Suprapubic skin (tissue), 4 donors: Measurements from ENCODE around the gene PPP2R5C.
"Not testable (repeated sequence)": the region's sequence is repeated elsewhere in the genome, so short reads cannot be mapped to it uniquely, and the experiment has no call there.

Source experiments
- EP300 ChIP-seq: sonication (generic); formaldehyde crosslinking; IDR thresholded peaks from one replicate; pipeline ENCODE4 v1.6.1; 2017; ENCODE audit warnings: antibody characterized with exemption
- POLR2A ChIP-seq, 2 donors: fragments of 450-650 bp; IDR thresholded peaks; one replicate each; pipeline ENCODE4 v1.6.1; 2017; ENCODE audit warnings: antibody characterized with exemption in 2 of 2, mild to moderate bottlenecking in 2 of 2, moderate library complexity in 2 of 2
- POLR2AphosphoS5 ChIP-seq, 3 donors: sonication (generic); formaldehyde crosslinking; IDR thresholded peaks; one replicate each; pipeline ENCODE4 v1.6.1; 2017; ENCODE audit warnings: antibody characterized with exemption in 3 of 3
- TF ChIP-seq, protein P1 (sequence below), 2 donors: fragments of 200-600 bp in 1 of 2; fragments of 450-650 bp in 1 of 2; sonication (generic) in 1 of 2; IDR thresholded peaks; one replicate each; pipeline ENCODE4 v1.5.1; 2016 to 2019; ENCODE audit warnings: antibody characterized with exemption in 2 of 2, mild to moderate bottlenecking in 1 of 2, moderate library complexity in 1 of 2

DNA sequence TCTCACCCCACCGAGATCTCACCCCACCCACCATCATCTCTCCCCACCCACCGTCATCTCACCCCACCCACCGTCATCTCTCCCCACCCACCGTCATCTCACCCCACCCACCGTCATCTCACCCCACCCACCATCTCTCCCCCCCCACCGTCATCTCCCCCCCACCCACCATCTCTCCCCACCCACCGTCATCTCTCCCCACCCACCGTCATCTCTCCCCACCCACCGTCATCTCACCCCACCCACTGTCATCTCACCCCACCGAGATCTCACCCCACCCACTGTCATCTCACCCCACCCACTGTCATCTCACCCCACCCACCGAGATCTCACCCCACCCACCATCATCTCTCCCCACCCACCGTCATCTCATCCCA, 49.7 kb upstream of the PPP2R5C start:
- TF ChIP-seq, protein P1, sequence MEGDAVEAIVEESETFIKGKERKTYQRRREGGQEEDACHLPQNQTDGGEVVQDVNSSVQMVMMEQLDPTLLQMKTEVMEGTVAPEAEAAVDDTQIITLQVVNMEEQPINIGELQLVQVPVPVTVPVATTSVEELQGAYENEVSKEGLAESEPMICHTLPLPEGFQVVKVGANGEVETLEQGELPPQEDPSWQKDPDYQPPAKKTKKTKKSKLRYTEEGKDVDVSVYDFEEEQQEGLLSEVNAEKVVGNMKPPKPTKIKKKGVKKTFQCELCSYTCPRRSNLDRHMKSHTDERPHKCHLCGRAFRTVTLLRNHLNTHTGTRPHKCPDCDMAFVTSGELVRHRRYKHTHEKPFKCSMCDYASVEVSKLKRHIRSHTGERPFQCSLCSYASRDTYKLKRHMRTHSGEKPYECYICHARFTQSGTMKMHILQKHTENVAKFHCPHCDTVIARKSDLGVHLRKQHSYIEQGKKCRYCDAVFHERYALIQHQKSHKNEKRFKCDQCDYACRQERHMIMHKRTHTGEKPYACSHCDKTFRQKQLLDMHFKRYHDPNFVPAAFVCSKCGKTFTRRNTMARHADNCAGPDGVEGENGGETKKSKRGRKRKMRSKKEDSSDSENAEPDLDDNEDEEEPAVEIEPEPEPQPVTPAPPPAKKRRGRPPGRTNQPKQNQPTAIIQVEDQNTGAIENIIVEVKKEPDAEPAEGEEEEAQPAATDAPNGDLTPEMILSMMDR (IDR thresholded peaks at IDR 0.05): not testable (repeated sequence)
- TF ChIP-seq POLR2AphosphoS5 (IDR thresholded peaks at IDR 0.05); POLR2A (IDR thresholded peaks at IDR 0.05); EP300: not testable (repeated sequence)
